DND-41 (cell line): Measurements from ENCODE around the gene HLA-DMA.

Experiments used
- ATAC-seq: fragments of 200-7000 bp; cut with Tn5 transposase; 3 replicates; pipeline ENCODE4 v1.9.1; 2021; ENCODE audit warnings: low read depth; ENCODE audit not compliant: insufficient read depth
- DNase-seq: peaks from one replicate; pipeline ENCODE4 v3.0.0-alpha.2; 2020
- H2AFZ ChIP-seq: 2 replicates; pipeline ENCODE4 v1.6.0; 2012; ENCODE audit warnings: low read depth, low read length
- H3K27ac ChIP-seq: 2 replicates; pipeline ENCODE4 v1.5.1; 2012; ENCODE audit warnings: low read length, inconsistent platforms
- H3K27me3 ChIP-seq: fragments of 200-600 bp; sonication (generic); 2 replicates; pipeline ENCODE4 v1.6.0; 2012; ENCODE audit warnings: low read length, mild to moderate bottlenecking, inconsistent platforms; ENCODE audit not compliant: insufficient read depth, poor library complexity
- H3K36me3 ChIP-seq: 2 replicates; pipeline ENCODE4 v1.5.1; 2012; ENCODE audit warnings: low read length, inconsistent platforms; ENCODE audit not compliant: insufficient read depth
- H3K4me1 ChIP-seq: 2 replicates; pipeline ENCODE4 v1.5.1; 2012; ENCODE audit warnings: mild to moderate bottlenecking, low read length; ENCODE audit not compliant: insufficient read depth
- H3K4me2 ChIP-seq: 2 replicates; pipeline ENCODE4 v1.6.0; 2012; ENCODE audit warnings: mild to moderate bottlenecking, moderate library complexity, low read length, inconsistent platforms; ENCODE audit not compliant: insufficient read depth
- H3K4me3 ChIP-seq, 2 experiments: fragments of 200-600 bp in 1 of 2; shearing (Covaris generic) in 1 of 2; 2 replicates each; pipeline ENCODE4 v1.5.1; 2012 to 2016; ENCODE audit warnings: inconsistent platforms in 2 of 2, low read length in 2 of 2, mild to moderate bottlenecking in 2 of 2, low read depth in 1 of 2, moderate library complexity in 1 of 2
- H3K79me2 ChIP-seq: 2 replicates; pipeline ENCODE4 v1.6.0; 2012; ENCODE audit warnings: low read length, inconsistent platforms; ENCODE audit not compliant: insufficient read depth
- H3K9ac ChIP-seq: 2 replicates; pipeline ENCODE4 v1.6.0; 2012; ENCODE audit warnings: low read depth, mild to moderate bottlenecking, inconsistent platforms, low read length, moderate library complexity
- H3K9me3 ChIP-seq: 2 replicates; pipeline ENCODE4 v1.5.1; 2012; ENCODE audit warnings: low read length, moderate library complexity, mild to moderate bottlenecking, inconsistent platforms; ENCODE audit not compliant: insufficient read depth, severe bottlenecking
- H4K20me1 ChIP-seq: 2 replicates; pipeline ENCODE4 v1.6.0; 2012; ENCODE audit warnings: low read length; ENCODE audit not compliant: insufficient read depth
- CTCF ChIP-seq: IDR thresholded peaks from 2 replicates; pipeline ENCODE4 v1.5.1; 2012; ENCODE audit warnings: borderline replicate concordance, low read length, moderate library complexity, mild to moderate bottlenecking; ENCODE audit not compliant: poor library complexity, severe bottlenecking; ENCODE audit errors: extremely low read depth
- EZH2 ChIP-seq: IDR thresholded peaks from 3 replicates; pipeline ENCODE4 v1.6.1; 2012; ENCODE audit warnings: borderline replicate concordance, low read depth, mild to moderate bottlenecking, moderate library complexity, low read length, inconsistent platforms; ENCODE audit not compliant: severe bottlenecking

The HLA-DMA gene

GRCh38 chr6:32968867-32969684, 16.2 kb upstream of the HLA-DMA start:
- ATAC-seq (peak; percentile 8), DNase-seq (peak; percentile 88)
- no peaks in the 10 kb centered on the region for H3K9me3 ChIP-seq
- no peaks in the 10 kb centered on the region for H3K27me3 ChIP-seq
- H3K9ac ChIP-seq: peak overlapping the region; percentile 89
- H3K4me1 ChIP-seq: peaks cover 26% of the 10 kb centered on the region
- H3K27ac ChIP-seq: peak overlapping the region; percentile 96
- H3K4me3 ChIP-seq: peak overlapping the region; percentile 53 to 62
- H2AFZ ChIP-seq: peak overlapping the region; percentile 45; the same call in 1 of the 2 replicates
- peaks cover 32% of the 10 kb centered on the region for H3K36me3 ChIP-seq
- peak overlapping the region; percentile 70 for H3K4me2 ChIP-seq
- TF ChIP-seq CTCF: peak; percentile 52
- no peak for TF ChIP-seq EZH2
- peaks cover 19% of the 10 kb centered on the region for H4K20me1 ChIP-seq
- H3K79me2 ChIP-seq: peaks cover 81% of the 10 kb centered on the region

GRCh38 chr6:32968093-32968866, 15.4 kb upstream of the HLA-DMA start, which contains the start of gene BRD2:
Gene BRD2 (plus strand): TSS chr6:32968594. CDS start chr6:32972899, 4,305 bp downstream.
- H3K4me1 ChIP-seq: peaks cover 20% of the 10 kb centered on the region
- peaks cover 73% of the 10 kb centered on the region for H3K79me2 ChIP-seq
- peak; percentile 97 for DNase-seq
- peak within 1 kb of the TSS; percentile 53 to 62 for H3K4me3 ChIP-seq
- ATAC-seq: peak; percentile 39
- H3K36me3 ChIP-seq: peaks cover 25% of the 10 kb centered on the region
- no peaks in the 10 kb centered on the region for H3K9me3 ChIP-seq
- no peaks in the 10 kb centered on the region for H3K27me3 ChIP-seq
- H2AFZ ChIP-seq: peak within 1 kb of the TSS; percentile 83
- H3K4me2 ChIP-seq: peak within 1 kb of the TSS; percentile 70
- peak within 1 kb of the TSS; percentile 96 for H3K27ac ChIP-seq
- H3K9ac ChIP-seq: peak within 1 kb of the TSS; percentile 89
- peaks cover 11% of the 10 kb centered on the region for H4K20me1 ChIP-seq
- TF ChIP-seq CTCF (no peak), EZH2 (no peak)

GRCh38 chr6:32967151-32968091, 14.5 kb upstream of the HLA-DMA start:
- DNase-seq (peak; percentile 58), ATAC-seq (no peak)
- Histone ChIP-seq H3K9me3 (no peaks in the 10 kb centered on the region), H3K36me3 (peaks cover 16% of the 10 kb centered on the region), H3K79me2 (peaks cover 65% of the 10 kb centered on the region), H3K4me2 (peak overlapping the region; percentile 70), H3K9ac (peak overlapping the region; percentile 89), H4K20me1 (peaks cover 3% of the 10 kb centered on the region; the same call in 1 of the 2 replicates), H3K27ac (peak overlapping the region; percentile 96), H3K27me3 (no peaks in the 10 kb centered on the region), H2AFZ (peak overlapping the region; percentile 83), H3K4me3 (peak overlapping the region; percentile 53 to 62), H3K4me1 (peaks cover 20% of the 10 kb centered on the region)
- TF ChIP-seq EZH2 (no peak), CTCF (peak; percentile 82)
